CD14-positive monocyte (primary cell): ENCODE measurements around the gene SLC39A6. TPM values are rescaled to one million over a fixed set of nuclear protein-coding genes. Genes with fewer than 3 reads are reported as not detected.
A peak's percentile ranks its signal among the peaks of the same experiment; 100 is the strongest.

ENCODE experiments used
- DNase-seq, 3 donors: peaks; one replicate each; pipeline ENCODE4 v3.0.0-alpha.2; 2011 to 2022
- H2AFZ ChIP-seq: 2 replicates; pipeline ENCODE4 v1.6.0; 2012; ENCODE audit warnings: mild to moderate bottlenecking, low read depth, low read length, inconsistent platforms; ENCODE audit not compliant: insufficient read depth, poor library complexity, severe bottlenecking
- H3K27ac ChIP-seq, 2 donors: 1 replicate in 1 of 2; 2 replicates in 1 of 2; pipeline ENCODE4 v1.5.1; 2012 to 2013; ENCODE audit warnings: low read length in 2 of 2, control low read depth in 1 of 2, inconsistent platforms in 1 of 2, low read depth in 1 of 2, mild to moderate bottlenecking in 1 of 2
- H3K27me3 ChIP-seq, 2 donors: one replicate each; pipeline versions ENCODE4 v1.6.0 to v1.6.1; 2011 to 2013; ENCODE audit warnings: low read length in 2 of 2; ENCODE audit not compliant: control insufficient read depth in 2 of 2, insufficient read depth in 2 of 2
- H3K36me3 ChIP-seq, 2 donors: replicated peaks in 1 of 2; 1 replicate in 1 of 2; 2 replicates in 1 of 2; pipeline versions ENCODE4 v1.5.1 to v1.6.1; 2012 to 2013; ENCODE audit warnings: low read length in 2 of 2, control low read depth in 1 of 2, inconsistent platforms in 1 of 2, mild to moderate bottlenecking in 1 of 2; ENCODE audit not compliant: insufficient read depth in 2 of 2, control insufficient read depth in 1 of 2
- H3K4me1 ChIP-seq, 2 donors: 1 replicate in 1 of 2; 2 replicates in 1 of 2; pipeline versions ENCODE4 v1.5.1 to v1.6.1; 2012 to 2013; ENCODE audit warnings: low read length in 2 of 2, control low read depth in 1 of 2, inconsistent platforms in 1 of 2, mild to moderate bottlenecking in 1 of 2, moderate library complexity in 1 of 2; ENCODE audit not compliant: insufficient read depth in 2 of 2, control insufficient read depth in 1 of 2
- H3K4me2 ChIP-seq: replicated peaks from 2 replicates; pipeline ENCODE3; 2012; ENCODE audit warnings: low read length, moderate library complexity, mild to moderate bottlenecking; ENCODE audit not compliant: poor library complexity, severe bottlenecking; ENCODE audit errors: extremely low read depth
- H3K4me3 ChIP-seq, 3 experiments: fragments of 200-600 bp in 1 of 3; sonication (generic) in 1 of 3; replicated peaks in 1 of 3; 1 replicate in 2 of 3; 2 replicates in 1 of 3; pipeline ENCODE4 v1.5.1; 2011 to 2013; ENCODE audit warnings: low read length in 3 of 3, mild to moderate bottlenecking in 3 of 3, control low read depth in 2 of 3, low read depth in 2 of 3, inconsistent platforms in 1 of 3, moderate library complexity in 1 of 3
- H3K79me2 ChIP-seq: 2 replicates; pipeline ENCODE4 v1.6.0; 2012; ENCODE audit warnings: mild to moderate bottlenecking, control low read depth, inconsistent platforms, low read length, moderate library complexity; ENCODE audit not compliant: insufficient read depth
- H3K9ac ChIP-seq: 2 replicates; pipeline ENCODE4 v1.6.0; 2017; ENCODE audit warnings: low read length, mild to moderate bottlenecking; ENCODE audit not compliant: insufficient read depth, poor library complexity, severe bottlenecking
- H3K9me3 ChIP-seq, 2 donors: replicated peaks in 1 of 2; 1 replicate in 1 of 2; 2 replicates in 1 of 2; pipeline versions ENCODE4 v1.5.1 to v1.6.1; 2012 to 2013; ENCODE audit warnings: low read length in 2 of 2, control low read depth in 1 of 2; ENCODE audit not compliant: control insufficient read depth in 1 of 2, insufficient read depth in 1 of 2
- H4K20me1 ChIP-seq: 2 replicates; pipeline ENCODE4 v1.6.0; 2012; ENCODE audit warnings: mild to moderate bottlenecking, low read length, control low read depth, moderate library complexity; ENCODE audit not compliant: insufficient read depth
- H3K27ac Mint-ChIP-seq, 7 donors: one replicate each; pipeline ENCODE4 v1.8.0; 2020; ENCODE audit warnings: mild to moderate bottlenecking in 7 of 7, mixed read lengths in 7 of 7, moderate library complexity in 6 of 7, inconsistent platforms in 2 of 7
- H3K27me3 Mint-ChIP-seq, 3 donors: one replicate each; pipeline ENCODE4 v1.8.0; 2021 to 2022; ENCODE audit warnings: low read depth in 3 of 3, mild to moderate bottlenecking in 3 of 3, mixed read lengths in 3 of 3, moderate library complexity in 3 of 3, inconsistent platforms in 1 of 3
- H3K36me3 Mint-ChIP-seq, 2 donors: one replicate each; pipeline ENCODE4 v1.8.0; 2020; ENCODE audit warnings: mixed read lengths in 2 of 2, inconsistent platforms in 1 of 2, mild to moderate bottlenecking in 1 of 2
- H3K4me1 Mint-ChIP-seq: one replicate; pipeline ENCODE4 v1.8.0; 2020; ENCODE audit warnings: mild to moderate bottlenecking, mixed read lengths
- H3K4me3 Mint-ChIP-seq, 2 donors: one replicate each; pipeline ENCODE4 v1.8.0; 2020; ENCODE audit warnings: mild to moderate bottlenecking in 2 of 2, mixed read lengths in 2 of 2, moderate library complexity in 1 of 2
- H3K9me3 Mint-ChIP-seq, 7 donors: one replicate each; pipeline ENCODE4 v1.8.0; 2020 to 2022; ENCODE audit warnings: mixed read lengths in 7 of 7, mild to moderate bottlenecking in 6 of 7, moderate library complexity in 6 of 7, inconsistent platforms in 2 of 7
- WGBS: methylation state at CpG from one replicate; pipeline ENCODE4 v1.1.5; 2013; ENCODE audit warnings: missing lambda C conversion rate; ENCODE audit not compliant: insufficient coverage; 5-methylcytosine and 5-hydroxymethylcytosine counted together
- intact Hi-C, 2 donors: fragments of 100-400 bp; cut with micrococcal nuclease; formaldehyde crosslinking; loops; one replicate each; pipeline versions ENCODE4 v1.15.0 to v1.15.1; 2023
- polyA plus RNA-seq, 3 donors: library from polyadenylated mRNA; depleted of rRNA in 1 of 3; unstranded in 2 of 3; stranded (reverse) in 1 of 3; fragments of 300-500 nt in 2 of 3; fragments of >200 nt in 1 of 3; fragmentation: Illumina TruSeq in 2 of 3; gene quantifications; 1 replicate in 2 of 3; 2 replicates in 1 of 3; pipeline ENCODE4 v1.2.3, GENCODE V29; 2012 to 2021
- TF ChIP-seq, protein P1 (sequence below): fragments of 200-600 bp; IDR thresholded peaks from one replicate; pipeline ENCODE4 v1.8.0; 2022; ENCODE audit warnings: antibody characterized with exemption, mild to moderate bottlenecking

Gene SLC39A6
- polyA plus RNA-seq, 3 donors: 13.2 to 20.1 (median 16.8) TPM

DNA sequence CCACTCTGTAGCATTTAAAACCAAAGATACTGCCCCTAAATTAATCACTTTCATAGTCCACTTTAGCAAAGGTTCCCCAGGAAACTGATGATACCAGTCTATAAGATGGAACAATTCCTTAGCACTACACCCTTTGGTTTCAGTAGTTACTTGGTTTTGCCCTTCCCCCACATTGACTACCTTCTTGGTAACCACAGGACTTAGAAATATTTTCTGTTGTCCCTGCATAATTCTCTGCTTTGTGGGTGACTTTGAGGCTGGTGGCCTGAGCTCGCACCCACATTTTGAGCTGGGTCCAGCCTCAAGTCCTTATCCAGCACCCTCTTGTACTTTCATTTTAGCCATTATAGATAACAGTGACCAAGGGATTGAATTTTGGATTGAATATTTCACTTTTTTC is 23.6 kb upstream of the SLC39A6 start:
- peaks cover 3% of the 10 kb centered on the region for H3K4me1 Mint-ChIP-seq
- H3K36me3 Mint-ChIP-seq: peaks cover 78 to 88% of the 10 kb centered on the region in 2 donors
- Histone ChIP-seq H3K36me3 (peaks cover 80 to 99% of the 10 kb centered on the region in 2 donors), H3K79me2 (no peaks in the 10 kb centered on the region), H3K27ac (no peak overlapping the region), H2AFZ (no peak overlapping the region), H3K4me1 (no peaks in the 10 kb centered on the region), H3K4me3 (no peak overlapping the region), H4K20me1 (no peaks in the 10 kb centered on the region), H3K27me3 (no peaks in the 10 kb centered on the region), H3K4me2 (no peak overlapping the region), H3K9me3 (no peaks in the 10 kb centered on the region), H3K9ac (no peak overlapping the region)
- DNase-seq: no peak
- TF ChIP-seq, protein P1, sequence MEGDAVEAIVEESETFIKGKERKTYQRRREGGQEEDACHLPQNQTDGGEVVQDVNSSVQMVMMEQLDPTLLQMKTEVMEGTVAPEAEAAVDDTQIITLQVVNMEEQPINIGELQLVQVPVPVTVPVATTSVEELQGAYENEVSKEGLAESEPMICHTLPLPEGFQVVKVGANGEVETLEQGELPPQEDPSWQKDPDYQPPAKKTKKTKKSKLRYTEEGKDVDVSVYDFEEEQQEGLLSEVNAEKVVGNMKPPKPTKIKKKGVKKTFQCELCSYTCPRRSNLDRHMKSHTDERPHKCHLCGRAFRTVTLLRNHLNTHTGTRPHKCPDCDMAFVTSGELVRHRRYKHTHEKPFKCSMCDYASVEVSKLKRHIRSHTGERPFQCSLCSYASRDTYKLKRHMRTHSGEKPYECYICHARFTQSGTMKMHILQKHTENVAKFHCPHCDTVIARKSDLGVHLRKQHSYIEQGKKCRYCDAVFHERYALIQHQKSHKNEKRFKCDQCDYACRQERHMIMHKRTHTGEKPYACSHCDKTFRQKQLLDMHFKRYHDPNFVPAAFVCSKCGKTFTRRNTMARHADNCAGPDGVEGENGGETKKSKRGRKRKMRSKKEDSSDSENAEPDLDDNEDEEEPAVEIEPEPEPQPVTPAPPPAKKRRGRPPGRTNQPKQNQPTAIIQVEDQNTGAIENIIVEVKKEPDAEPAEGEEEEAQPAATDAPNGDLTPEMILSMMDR: no peak
- H3K4me3 Mint-ChIP-seq: no peak overlapping the region
- no peaks in the 10 kb centered on the region for H3K9me3 Mint-ChIP-seq
- H3K27ac Mint-ChIP-seq: peak overlapping the region in 1 of 7 donors; percentile 79
- intact Hi-C loops: no loop called here
- no CpG with 5 or more reads among the region's 1 CpG for WGBS
- H3K27me3 Mint-ChIP-seq: no peaks in the 10 kb centered on the region

DNA sequence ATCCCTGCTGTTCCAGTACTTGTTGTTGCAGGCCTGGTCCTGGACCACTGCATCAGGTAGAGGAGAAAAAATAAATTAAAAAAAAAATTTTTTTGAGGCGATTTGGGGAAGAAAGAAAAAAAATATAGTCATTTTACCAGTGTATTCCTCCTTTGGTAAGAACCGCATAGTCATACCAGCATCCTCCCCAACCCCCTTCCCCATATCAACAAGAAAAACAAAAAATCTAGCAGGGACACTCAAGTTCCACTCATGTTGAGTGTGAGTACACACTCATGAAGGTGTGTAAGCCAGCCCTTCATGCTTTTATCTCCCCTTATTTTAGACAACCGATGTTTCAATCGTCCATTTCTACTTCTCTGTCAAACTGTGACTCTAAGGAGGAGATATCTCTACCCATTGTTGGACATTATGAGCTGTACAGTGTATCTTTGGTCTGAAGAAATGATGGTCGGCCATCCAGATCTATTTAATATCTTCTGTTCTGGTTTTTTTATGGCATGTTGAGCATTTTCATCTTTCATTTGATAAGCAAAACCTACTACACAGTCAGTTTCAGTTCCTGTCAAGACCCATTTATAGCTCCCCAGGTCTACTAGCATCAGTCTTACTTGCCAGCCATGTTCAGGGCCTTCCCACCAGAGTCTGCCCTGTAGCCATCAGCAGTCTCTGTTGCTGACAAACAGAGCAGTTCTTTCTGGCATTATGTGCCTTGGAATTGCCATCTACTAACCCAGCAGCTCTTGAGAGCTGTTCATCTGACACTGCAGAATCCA is 20.6 kb upstream of the SLC39A6 start:
- Histone ChIP-seq H3K27me3 (no peaks in the 10 kb centered on the region), H4K20me1 (no peaks in the 10 kb centered on the region), H3K4me1 (no peaks in the 10 kb centered on the region), H2AFZ (no peak overlapping the region), H3K79me2 (no peaks in the 10 kb centered on the region), H3K9me3 (no peaks in the 10 kb centered on the region), H3K9ac (no peak overlapping the region), H3K27ac (no peak overlapping the region), H3K4me2 (no peak overlapping the region), H3K4me3 (no peak overlapping the region), H3K36me3 (peaks cover 81 to 99% of the 10 kb centered on the region in 2 donors)
- Mint-ChIP-seq H3K9me3 (no peaks in the 10 kb centered on the region), H3K4me3 (no peak overlapping the region), H3K27ac (peak overlapping the region in 1 of 7 donors; percentile 28), H3K27me3 (no peaks in the 10 kb centered on the region), H3K4me1 (no peaks in the 10 kb centered on the region), H3K36me3 (peaks cover 82 to 89% of the 10 kb centered on the region in 2 donors)
- no peak for DNase-seq
- WGBS: no CpG with 5 or more reads among the region's 5 CpGs
- TF ChIP-seq, protein P1: no peak
- intact Hi-C loops: no loop called here
